HCT116 (cell line): ENCODE results near the gene C14orf132. TPM values are rescaled to one million over a fixed set of nuclear protein-coding genes. Genes with fewer than 3 reads are reported as not detected.

Source experiments
- ATAC-seq: fragments of 200-7000 bp; cut with Tn5 transposase; 2 replicates; pipeline ENCODE4 v1.9.1; 2020; ENCODE audit warnings: mild to moderate bottlenecking, moderate library complexity
- BruUV-seq: library from RNA; stranded (reverse); fragments of 400-500 nt; replicated peaks from 2 replicates; lab custom pipeline; 2021; lab: Mats Ljungman, UMichigan
- CTCF ChIA-PET: fragments of 300-600 bp; sonication (Branson Sonifier 250); formaldehyde crosslinking; loops from one replicate; lab custom pipeline; 2021; ENCODE audit warnings: antibody characterized with exemption; lab: Charles Lee
- POLR2A ChIA-PET: fragments of 300-600, 350-600 bp; sonication (Branson Sonifier 250); formaldehyde crosslinking; loops from one replicate; lab custom pipeline; 2021; ENCODE audit warnings: antibody characterized with exemption; lab: Charles Lee
- RAD21 ChIA-PET, 2 experiments: fragments of 300-600 bp; sonication (Branson Sonifier 250); formaldehyde crosslinking; loops; one replicate each; lab custom pipeline; 2023; ENCODE audit warnings: low total read pairs in 2 of 2; ENCODE audit not compliant: uncharacterized antibody in 2 of 2, unreplicated experiment in 2 of 2, low non-redundant PET in 1 of 2; lab: Charles Lee
- DNase-seq: peaks from one replicate; pipeline ENCODE4 v3.0.0-alpha.2; 2010; ENCODE audit warnings: low read depth, low spot score
- H2AFZ ChIP-seq: fragments of 200-600 bp; shearing (Covaris generic), sonication (generic); 2 replicates; pipeline ENCODE4 v1.6.1; 2017; ENCODE audit warnings: low read depth, mixed run types, mixed read lengths, antibody characterized with exemption, low read length; ENCODE audit not compliant: poor library complexity, severe bottlenecking
- H3K27ac ChIP-seq: 2 replicates; pipeline ENCODE4 v1.5.1; 2012; ENCODE audit warnings: low read depth, low read length
- H3K27me3 ChIP-seq: fragments of 200-600 bp; sonication (generic); 2 replicates; pipeline ENCODE4 v1.6.1; 2016; ENCODE audit warnings: mixed run types, low read length, mixed read lengths; ENCODE audit not compliant: insufficient read depth
- H3K36me3 ChIP-seq, 2 experiments: fragments of 200-500 bp in 1 of 2; fragments of 200-600 bp in 1 of 2; sonication (Bioruptor generic) in 1 of 2; sonication (generic) in 1 of 2; 2 replicates each; pipeline versions ENCODE4 v1.5.1 to v1.6.1; 2014 to 2016; ENCODE audit warnings: low read length in 2 of 2, inconsistent platforms in 1 of 2, mixed read lengths in 1 of 2, mixed run types in 1 of 2; ENCODE audit not compliant: insufficient read depth in 2 of 2, control insufficient read depth in 1 of 2
- H3K4me1 ChIP-seq, 2 experiments: fragments of 200-600 bp in 1 of 2; sonication (generic) in 1 of 2; 2 replicates each; pipeline versions ENCODE4 v1.5.1 to v1.6.1; 2012 to 2017; ENCODE audit warnings: low read length in 2 of 2, inconsistent platforms in 1 of 2, mild to moderate bottlenecking in 1 of 2, mixed read lengths in 1 of 2, mixed run types in 1 of 2, moderate library complexity in 1 of 2; ENCODE audit not compliant: insufficient read depth in 2 of 2, control insufficient read depth in 1 of 2
- H3K4me2 ChIP-seq: fragments of 200-600 bp; sonication (generic); 2 replicates; pipeline ENCODE4 v1.6.1; 2017; ENCODE audit warnings: mixed run types, low read length, mixed read lengths
- H3K4me3 ChIP-seq, 2 experiments: fragments of 200-600 bp in 1 of 2; sonication (generic) in 1 of 2; replicated peaks in 1 of 2; 2 replicates each; pipeline ENCODE4 v1.5.1; 2011 to 2016; ENCODE audit warnings: low read length in 2 of 2, control low read depth in 1 of 2, low read depth in 1 of 2, mild to moderate bottlenecking in 1 of 2, mixed read lengths in 1 of 2, mixed run types in 1 of 2
- H3K79me2 ChIP-seq: fragments of 200-600 bp; sonication (generic); 2 replicates; pipeline ENCODE4 v1.6.1; 2017; ENCODE audit warnings: mild to moderate bottlenecking, mixed run types, low read length, moderate library complexity, mixed read lengths; ENCODE audit not compliant: insufficient read depth
- H3K9ac ChIP-seq: fragments of 200-600 bp; sonication (generic); 2 replicates; pipeline ENCODE4 v1.6.1; 2016; ENCODE audit warnings: low read length, mixed read lengths
- H3K9me2 ChIP-seq: fragments of 200-600 bp; sonication (generic), shearing (Covaris generic); 2 replicates; pipeline ENCODE4 v1.6.1; 2017; ENCODE audit warnings: mixed run types, mild to moderate bottlenecking, moderate library complexity; ENCODE audit not compliant: insufficient read depth
- H3K9me3 ChIP-seq, 2 experiments: fragments of 200-500 bp in 1 of 2; fragments of 200-600 bp in 1 of 2; sonication (Bioruptor generic) in 1 of 2; sonication (generic) in 1 of 2; 2 replicates each; pipeline ENCODE4 v1.6.1; 2014 to 2017; ENCODE audit warnings: low read length in 2 of 2, mixed read lengths in 2 of 2, inconsistent platforms in 1 of 2, low read depth in 1 of 2, mild to moderate bottlenecking in 1 of 2, mixed run types in 1 of 2, moderate library complexity in 1 of 2; ENCODE audit not compliant: control insufficient read depth in 1 of 2, insufficient read depth in 1 of 2
- H4K20me1 ChIP-seq: fragments of 200-600 bp; sonication (generic), shearing (Covaris generic); 2 replicates; pipeline ENCODE4 v1.6.1; 2017; ENCODE audit warnings: mixed run types, mild to moderate bottlenecking, moderate library complexity; ENCODE audit not compliant: insufficient read depth
- CEBPB ChIP-seq: IDR thresholded peaks from 2 replicates; pipeline ENCODE4 v1.6.1; 2012; ENCODE audit warnings: low read depth
- ELF1 ChIP-seq: IDR thresholded peaks from 2 replicates; pipeline ENCODE4 v1.6.1; 2012; ENCODE audit warnings: low read depth, borderline replicate concordance
- EZH2phosphoT487 ChIP-seq: fragments of 200-600 bp; IDR thresholded peaks from 2 replicates; pipeline ENCODE4 v1.6.1; 2018; ENCODE audit warnings: antibody characterized with exemption, borderline replicate concordance
- FOSL1 ChIP-seq: IDR thresholded peaks from 2 replicates; pipeline ENCODE4 v1.6.1; 2012; ENCODE audit warnings: low read depth
- JUND ChIP-seq: IDR thresholded peaks from 2 replicates; pipeline ENCODE4 v1.6.1; 2012
- POLR2A ChIP-seq: IDR thresholded peaks from 2 replicates; pipeline ENCODE4 v1.7.0; 2011; ENCODE audit warnings: borderline replicate concordance; ENCODE audit not compliant: insufficient read depth, insufficient read length; ENCODE audit errors: extremely low read depth
- POLR2AphosphoS5 ChIP-seq: IDR thresholded peaks from 2 replicates; pipeline ENCODE4 v1.6.1; 2011; ENCODE audit warnings: mild to moderate bottlenecking, low read depth, low read length, moderate library complexity
- RAD21 ChIP-seq: IDR thresholded peaks from 2 replicates; pipeline ENCODE4 v1.6.1; 2012; ENCODE audit warnings: low read depth, mild to moderate bottlenecking
- SIN3A ChIP-seq: IDR thresholded peaks from 2 replicates; pipeline ENCODE4 v1.6.1; 2012; ENCODE audit warnings: low read depth
- SP1 ChIP-seq: IDR thresholded peaks from 2 replicates; pipeline ENCODE4 v1.6.1; 2012; ENCODE audit warnings: low read depth
- SRF ChIP-seq: IDR thresholded peaks from 2 replicates; pipeline ENCODE4 v1.6.1; 2012; ENCODE audit warnings: low read depth
- YY1 ChIP-seq: IDR thresholded peaks from 2 replicates; pipeline ENCODE4 v1.6.1; 2011; ENCODE audit warnings: low read length, low read depth, moderate library complexity, mild to moderate bottlenecking; ENCODE audit not compliant: insufficient replicate concordance; ENCODE audit errors: extremely low read depth
- ZFX ChIP-seq: fragments of 450-650 bp; IDR thresholded peaks from 2 replicates; pipeline ENCODE4 v1.6.1; 2017
- ZNF274 ChIP-seq: fragments of 200-500 bp; sonication (Bioruptor generic); IDR thresholded peaks from 2 replicates; pipeline ENCODE4 v1.6.1; 2014; ENCODE audit warnings: mild to moderate bottlenecking, low read depth, low read length, inconsistent platforms
- intact Hi-C: fragments of 100-400 bp; cut with micrococcal nuclease; formaldehyde crosslinking; loops from 2 replicates; pipeline ENCODE4 v1.10.0; 2022
- total RNA-seq: library from RNA; stranded (reverse); gene quantifications from one replicate; pipeline ENCODE4 v1.2.1, GENCODE V29; 2021; ENCODE audit not compliant: unreplicated experiment
- TF ChIP-seq, protein P1 (sequence below): IDR thresholded peaks from 2 replicates; pipeline ENCODE4 v1.6.1; 2012
- TF ChIP-seq, protein P2 (sequence below): IDR thresholded peaks from 2 replicates; pipeline ENCODE4 v1.6.1; 2011; ENCODE audit warnings: mild to moderate bottlenecking, low read length, moderate library complexity; ENCODE audit not compliant: insufficient replicate concordance; ENCODE audit errors: extremely low read depth

Gene C14orf132
- total RNA-seq, 1 experiment from 2014 or later, result 3.4 TPM

DNA sequence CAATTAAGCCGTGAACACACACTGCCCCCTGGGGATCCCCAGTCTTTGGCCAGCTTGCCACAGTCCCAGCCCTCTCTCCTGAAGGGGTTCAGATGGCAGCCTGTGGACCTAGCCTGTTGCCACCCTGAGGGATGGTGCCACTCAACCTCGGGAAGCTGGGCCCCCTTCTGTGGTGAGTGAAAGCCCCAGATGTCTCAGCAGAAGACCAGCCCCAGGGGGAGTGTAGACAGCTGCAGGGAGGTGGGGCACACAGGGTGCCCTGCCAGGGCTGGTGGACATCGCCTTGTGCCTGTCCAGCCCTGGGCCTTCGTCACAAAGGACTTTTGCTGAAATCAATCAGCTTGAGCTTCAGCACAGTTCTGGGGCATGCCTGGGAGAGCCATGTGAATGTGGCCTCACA is 32.4 kb downstream of the C14orf132 start:
- intact Hi-C loops, result no loop called here
- DNase-seq (no peak), ATAC-seq (no peak)
- no peak for TF ChIP-seq EZH2phosphoT487
- no peak for TF ChIP-seq ZNF274
- no peak for TF ChIP-seq SRF
- no peak for TF ChIP-seq RAD21
- TF ChIP-seq POLR2A, result no peak
- TF ChIP-seq POLR2AphosphoS5, result no peak
- TF ChIP-seq, protein P1, sequence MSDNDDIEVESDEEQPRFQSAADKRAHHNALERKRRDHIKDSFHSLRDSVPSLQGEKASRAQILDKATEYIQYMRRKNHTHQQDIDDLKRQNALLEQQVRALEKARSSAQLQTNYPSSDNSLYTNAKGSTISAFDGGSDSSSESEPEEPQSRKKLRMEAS, result no peak
- no peak for TF ChIP-seq FOSL1
- TF ChIP-seq SP1, result no peak
- no peak for TF ChIP-seq JUND
- no peak for TF ChIP-seq SIN3A
- TF ChIP-seq CEBPB, result no peak
- no peak for TF ChIP-seq ZFX
- TF ChIP-seq ELF1, result no peak
- TF ChIP-seq YY1, result no peak
- TF ChIP-seq, protein P2, sequence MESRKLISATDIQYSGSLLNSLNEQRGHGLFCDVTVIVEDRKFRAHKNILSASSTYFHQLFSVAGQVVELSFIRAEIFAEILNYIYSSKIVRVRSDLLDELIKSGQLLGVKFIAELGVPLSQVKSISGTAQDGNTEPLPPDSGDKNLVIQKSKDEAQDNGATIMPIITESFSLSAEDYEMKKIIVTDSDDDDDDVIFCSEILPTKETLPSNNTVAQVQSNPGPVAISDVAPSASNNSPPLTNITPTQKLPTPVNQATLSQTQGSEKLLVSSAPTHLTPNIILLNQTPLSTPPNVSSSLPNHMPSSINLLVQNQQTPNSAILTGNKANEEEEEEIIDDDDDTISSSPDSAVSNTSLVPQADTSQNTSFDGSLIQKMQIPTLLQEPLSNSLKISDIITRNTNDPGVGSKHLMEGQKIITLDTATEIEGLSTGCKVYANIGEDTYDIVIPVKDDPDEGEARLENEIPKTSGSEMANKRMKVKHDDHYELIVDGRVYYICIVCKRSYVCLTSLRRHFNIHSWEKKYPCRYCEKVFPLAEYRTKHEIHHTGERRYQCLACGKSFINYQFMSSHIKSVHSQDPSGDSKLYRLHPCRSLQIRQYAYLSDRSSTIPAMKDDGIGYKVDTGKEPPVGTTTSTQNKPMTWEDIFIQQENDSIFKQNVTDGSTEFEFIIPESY, result no peak
- Histone ChIP-seq H3K36me3 (no peaks in the 10 kb centered on the region), H3K27me3 (no peaks in the 10 kb centered on the region), H3K27ac (no peak overlapping the region), H3K9ac (no peak overlapping the region), H3K4me2 (no peak overlapping the region), H3K4me1 (no peaks in the 10 kb centered on the region), H3K9me3 (no peaks in the 10 kb centered on the region), H2AFZ (no peak overlapping the region), H3K4me3 (no peak overlapping the region), H4K20me1 (no peaks in the 10 kb centered on the region), H3K9me2 (no peaks in the 10 kb centered on the region), H3K79me2 (no peaks in the 10 kb centered on the region)
- RAD21 ChIA-PET, result no interaction called here
- CTCF ChIA-PET, result no interaction called here
- POLR2A ChIA-PET, result no interaction called here
- no TSS peak for BruUV-seq
